Fibroblast of skin of left quadriceps (primary cell): ENCODE data around the gene SGMS2.

Experiments
- DNase-seq, 2 experiments: peaks; one replicate each; pipeline ENCODE4 v3.0.0-alpha.2; 2013; ENCODE audit warnings: low read depth in 2 of 2

The SGMS2 gene

GRCh38 chr4:107828315-107829090 lies 3.8 kb downstream of the SGMS2 start:
- no peak for DNase-seq

- no peak for DNase-seq
These were observed 6.4 kb downstream of the SGMS2 start for GRCh38 chr4:107831140-107831539.

GRCh38 chr4:107832275-107832807 lies 7.6 kb downstream of the SGMS2 start:
- DNase-seq: no peak

- DNase-seq: no peak
These were observed 9.6 kb downstream of the SGMS2 start for GRCh38 chr4:107834241-107834794.

GRCh38 chr4:107835406-107835805 lies 10.7 kb downstream of the SGMS2 start:
- no peak for DNase-seq

GRCh38 chr4:107837317-107837716 lies 12.6 kb downstream of the SGMS2 start:
- no peak for DNase-seq

GRCh38 chr4:107837776-107838618 lies 13.3 kb downstream of the SGMS2 start:
- no peak for DNase-seq

- no peak for DNase-seq
These were observed 14.3 kb downstream of the SGMS2 start for GRCh38 chr4:107838861-107839565.

GRCh38 chr4:107843391-107843790 lies 18.7 kb downstream of the SGMS2 start:
- DNase-seq: no peak

GRCh38 chr4:107845681-107846080 lies 20.9 kb downstream of the SGMS2 start:
- DNase-seq: no peak

- DNase-seq: no peak
These were observed 25.7 kb downstream of the SGMS2 start for GRCh38 chr4:107850438-107850837.

GRCh38 chr4:107853444-107854355 lies 29.0 kb downstream of the SGMS2 start:
- no peak for DNase-seq

- DNase-seq: peak; percentile 39 to 47
These were observed 29.8 kb downstream of the SGMS2 start for GRCh38 chr4:107854356-107855022.

GRCh38 chr4:107855723-107856122 lies 31.0 kb downstream of the SGMS2 start:
- DNase-seq: no peak

GRCh38 chr4:107856901-107857300 lies 32.2 kb downstream of the SGMS2 start:
- no peak for DNase-seq

- DNase-seq: no peak
These were observed 33.0 kb downstream of the SGMS2 start for GRCh38 chr4:107857741-107858140.

GRCh38 chr4:107858158-107858742 lies 33.5 kb downstream of the SGMS2 start:
- no peak for DNase-seq

GRCh38 chr4:107862658-107863057 lies 37.9 kb downstream of the SGMS2 start:
- DNase-seq: no peak

GRCh38 chr4:107863416-107863815 lies 38.7 kb downstream of the SGMS2 start:
- no peak for DNase-seq
